GM21528 (cell line): Measurements from ENCODE around the gene CD3G.
"Not testable (repeated sequence)": the region's sequence is repeated elsewhere in the genome, so short reads cannot be mapped to it uniquely, and the experiment has no call there.

ENCODE experiments used
- ATAC-seq: cut with Tn5 transposase; IDR thresholded peaks from one replicate; pipeline ENCODE4 v1.9.1; 2021; ENCODE audit warnings: mild to moderate bottlenecking, moderate library complexity; ENCODE audit not compliant: unreplicated experiment, low FRiP score

Gene CD3G

GRCh38 chr11:118343981-118344515, at the start of gene CD3G:
CD3G (plus strand) TSS chr11:118344344; CDS start chr11:118344424, 80 bp downstream.
- ATAC-seq = no peak

DNA sequence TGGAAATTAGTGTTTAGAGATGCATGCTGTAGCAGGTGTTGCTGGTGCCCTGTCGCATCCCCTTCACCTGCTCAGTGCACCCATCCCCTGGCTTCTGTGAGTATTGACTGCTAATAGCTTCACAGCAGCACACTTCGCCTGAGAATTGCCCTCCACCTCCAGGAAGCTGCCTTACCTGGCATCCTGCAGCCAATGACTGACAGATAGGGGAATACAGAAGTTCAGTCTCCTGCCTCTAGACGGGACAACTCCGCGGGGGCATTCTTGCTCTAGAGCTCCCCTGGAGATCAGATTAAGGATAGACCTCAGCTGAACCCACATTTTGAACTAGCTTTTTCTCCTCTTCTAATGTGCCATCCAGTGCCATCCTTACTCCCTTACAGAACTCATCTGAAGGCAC, 48.9 kb upstream of the CD3G start:
- no peak for ATAC-seq

DNA sequence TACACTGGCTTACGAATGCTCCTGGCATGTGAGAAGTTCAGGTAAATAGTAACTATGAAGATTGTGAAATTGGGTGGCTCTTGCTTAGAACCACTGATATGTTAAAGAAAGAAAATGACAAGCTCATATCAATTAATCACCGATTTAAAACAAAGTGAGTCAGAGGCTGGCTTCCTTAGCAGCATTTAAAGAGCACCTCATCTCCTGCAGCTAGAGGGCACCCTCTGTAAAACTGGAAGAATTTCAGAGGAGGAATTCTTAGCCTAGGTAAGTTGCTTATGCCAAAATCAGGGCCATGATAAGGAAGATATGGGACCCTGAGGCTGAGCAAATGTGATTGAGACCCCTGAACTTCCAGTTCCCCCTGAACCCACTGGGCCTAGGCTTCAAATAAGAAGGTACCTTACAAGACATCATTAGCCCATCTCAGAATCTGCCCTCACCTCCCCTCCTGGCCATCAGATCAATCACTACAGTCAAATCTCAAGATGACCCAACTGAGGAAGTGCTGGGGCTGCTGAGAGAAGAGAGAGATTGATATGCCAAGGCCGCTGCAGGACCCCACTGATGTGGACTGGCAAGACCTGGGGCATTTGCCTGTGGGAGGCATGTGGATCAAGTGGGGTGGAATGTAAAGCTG, 48.2 kb upstream of the CD3G start:
- no peak for ATAC-seq

GRCh38 chr11:118301600-118302195, 42.4 kb upstream of the CD3G start:
- no peak for ATAC-seq

DNA sequence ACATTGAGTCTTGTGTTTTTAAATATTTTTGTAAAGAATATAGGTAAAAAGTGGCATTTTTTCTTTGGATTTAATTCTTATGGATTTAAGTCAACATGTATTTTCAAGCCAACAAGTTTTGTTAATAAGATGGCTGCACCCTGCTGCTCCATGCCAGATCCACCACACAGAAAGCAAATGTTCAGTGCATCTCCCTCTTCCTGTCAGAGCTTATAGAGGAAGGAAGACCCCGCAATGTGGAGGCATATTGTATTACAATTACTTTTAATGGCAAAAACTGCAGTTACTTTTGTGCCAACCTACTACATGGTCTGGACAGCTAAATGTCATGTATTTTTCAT, 39.9 kb upstream of the CD3G start:
- no peak for ATAC-seq

GRCh38 chr11:118304568-118305248, 39.4 kb upstream of the CD3G start, which contains the start of gene CD3E:
CD3E (plus strand) TSS chr11:118304730; CDS start chr11:118304953, 223 bp downstream.
- ATAC-seq = no peak

DNA sequence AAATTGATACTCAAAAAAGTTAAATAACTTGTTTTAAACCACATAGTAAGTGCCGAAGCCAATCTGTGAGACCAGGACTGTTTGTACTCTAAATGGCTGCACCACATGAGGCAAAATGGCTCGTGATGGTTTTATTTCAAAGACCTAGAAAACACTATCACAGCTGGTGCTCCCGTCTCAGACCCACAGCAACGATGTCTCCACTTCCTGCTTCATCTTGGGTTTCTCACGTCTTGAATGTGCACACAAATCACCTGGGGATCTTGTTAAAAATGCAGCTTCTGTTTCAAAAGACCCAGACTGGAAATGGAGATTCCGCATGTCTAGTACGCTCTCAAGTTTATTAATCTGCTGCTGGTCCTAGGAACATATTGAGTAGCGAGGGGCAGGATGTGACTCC, 38.4 kb upstream of the CD3G start:
- ATAC-seq = no peak

DNA sequence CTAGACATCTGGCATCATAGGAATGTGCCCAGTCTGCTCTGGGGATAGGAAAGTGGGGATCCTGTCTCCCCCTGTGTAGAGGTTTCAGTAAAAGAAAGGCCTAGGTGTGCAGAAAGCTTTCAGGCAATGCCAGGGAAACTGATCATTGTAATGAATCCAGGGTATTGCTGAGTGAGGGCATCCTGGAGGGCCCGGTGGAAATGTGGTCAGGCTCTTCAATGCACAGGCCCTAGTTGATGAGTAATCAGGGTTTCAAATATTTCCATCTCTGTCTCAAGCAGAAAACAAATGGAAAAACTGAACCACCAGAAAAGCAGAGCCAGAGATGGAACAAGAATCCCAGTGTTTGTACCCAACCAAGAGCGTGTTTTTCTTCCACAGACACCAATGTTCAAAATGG, 37.6 kb upstream of the CD3G start:
- ATAC-seq = no peak

- ATAC-seq = not testable (repeated sequence)
Observed at GRCh38 chr11:118308995-118309528, 35.1 kb upstream of the CD3G start.

GRCh38 chr11:118310271-118310670, 33.9 kb upstream of the CD3G start:
- ATAC-seq = no peak

- ATAC-seq = no peak
Observed at GRCh38 chr11:118310781-118311485, 33.2 kb upstream of the CD3G start.

- no peak for ATAC-seq
Observed at GRCh38 chr11:118311518-118311917, 32.6 kb upstream of the CD3G start.

DNA sequence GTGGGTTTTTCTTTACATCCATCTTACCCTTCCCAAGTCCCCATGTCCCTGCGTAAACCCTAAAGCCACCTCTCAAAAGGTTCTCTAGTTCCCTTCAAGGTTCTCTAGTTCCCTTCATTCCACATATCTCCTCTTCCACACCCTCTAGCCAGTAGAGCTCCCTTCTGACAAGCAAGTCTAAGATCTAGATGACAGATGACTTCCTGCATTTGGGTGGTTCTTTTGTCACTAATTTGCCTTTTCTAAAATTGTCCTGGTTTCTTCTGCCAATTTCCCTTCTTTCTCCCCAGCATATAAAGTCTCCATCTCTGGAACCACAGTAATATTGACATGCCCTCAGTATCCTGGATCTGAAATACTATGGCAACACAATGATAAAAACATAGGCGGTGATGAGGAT, 31.8 kb upstream of the CD3G start:
- no peak for ATAC-seq

DNA sequence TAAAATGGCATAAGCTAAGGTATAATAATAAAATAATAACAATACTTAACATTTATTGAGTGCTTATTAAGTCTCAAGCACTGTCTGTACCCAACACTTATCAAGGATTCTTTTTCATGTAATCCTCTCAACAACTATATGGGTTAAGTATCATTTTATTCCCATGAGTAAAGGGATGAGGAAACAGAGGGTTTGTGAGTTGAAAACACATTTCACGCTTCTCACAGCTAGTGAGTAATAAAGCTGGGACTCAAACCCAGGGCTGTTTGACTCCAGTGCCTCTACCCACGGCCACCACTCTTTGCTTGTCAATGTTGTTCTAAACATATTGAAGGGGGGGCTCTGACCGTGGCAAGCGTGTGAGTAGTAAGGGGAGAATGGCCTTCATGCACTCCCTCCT, 30.9 kb upstream of the CD3G start:
- ATAC-seq = no peak

DNA sequence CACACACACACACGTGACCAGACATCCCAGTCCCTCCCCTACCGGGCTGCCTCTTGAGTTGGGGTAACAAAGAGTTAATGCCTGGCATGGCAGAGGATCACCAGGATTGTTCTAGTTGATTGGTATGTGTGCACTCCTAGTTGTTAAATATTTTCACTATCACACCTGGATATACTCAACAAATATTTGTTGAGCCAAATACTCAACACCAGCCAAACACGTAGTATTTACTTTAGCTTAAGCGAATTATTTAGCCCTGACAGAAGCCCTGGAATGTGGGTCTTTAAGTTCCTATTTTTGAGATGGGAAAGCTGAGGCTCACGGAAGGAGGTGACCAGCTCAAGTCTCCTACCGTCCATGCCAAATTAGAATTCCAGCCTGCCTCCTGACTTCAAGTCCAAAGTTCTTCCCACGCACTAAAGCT, 29.1 kb upstream of the CD3G start:
- ATAC-seq = no peak

- no peak for ATAC-seq
Observed at GRCh38 chr11:118318124-118318523, 26.0 kb upstream of the CD3G start.

DNA sequence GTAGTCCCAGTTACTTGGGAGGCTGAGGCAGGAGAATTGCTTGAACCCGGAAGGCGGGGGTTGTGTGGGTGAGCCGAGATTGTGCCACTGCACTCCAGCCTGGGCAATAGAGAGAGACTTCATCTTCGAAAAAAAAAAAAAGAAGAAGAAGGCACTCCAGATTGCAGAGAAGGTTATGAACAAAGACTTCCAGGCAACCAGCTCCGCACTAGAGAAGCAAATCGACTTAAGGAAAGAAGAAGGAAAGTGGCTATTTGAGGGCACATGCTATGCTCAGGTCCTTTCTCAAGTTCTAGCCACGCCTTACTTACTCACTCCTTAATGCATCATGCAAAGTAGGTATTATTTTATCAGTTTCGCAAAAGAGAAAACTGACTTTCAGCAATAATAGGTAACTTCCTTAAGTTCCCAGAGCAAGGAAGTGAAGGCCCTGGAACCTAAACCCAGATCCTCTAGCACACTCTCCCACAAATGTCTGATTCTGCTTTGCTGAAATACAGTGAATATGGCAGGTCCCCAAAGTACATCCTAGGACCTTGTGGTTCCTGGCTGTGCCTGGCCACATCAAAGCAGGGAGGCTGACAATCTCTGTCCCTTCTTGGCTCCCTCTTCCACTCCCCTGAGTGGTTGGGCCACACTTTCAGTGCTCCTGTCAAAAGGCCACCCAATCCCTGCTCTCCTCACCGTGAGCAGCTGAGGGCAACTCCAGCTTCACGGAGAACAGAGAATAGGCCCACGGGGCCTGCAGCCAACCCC, 25.4 kb upstream of the CD3G start:
- no peak for ATAC-seq

DNA sequence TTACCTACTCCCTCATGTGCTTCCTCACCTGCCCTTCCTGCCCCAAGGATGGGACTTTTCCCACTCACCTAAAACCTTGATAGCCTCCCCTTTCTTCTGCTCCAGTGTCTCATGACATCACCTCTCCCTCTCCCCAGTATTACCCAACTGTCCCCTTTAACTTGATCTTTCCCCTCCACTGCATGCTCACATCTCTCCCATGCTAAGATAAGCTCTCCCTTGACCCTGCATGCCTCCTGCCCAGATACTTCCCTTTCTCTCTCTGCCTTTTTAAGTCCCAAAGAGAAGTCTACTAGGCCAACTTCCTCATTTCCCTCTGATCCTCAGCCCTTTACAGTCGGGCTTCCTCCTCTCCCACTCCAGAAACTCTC, 24.8 kb upstream of the CD3G start:
- ATAC-seq = no peak

- no peak for ATAC-seq
Observed at GRCh38 chr11:118320515-118320914, 23.6 kb upstream of the CD3G start.

- ATAC-seq = no peak
Observed at GRCh38 chr11:118321386-118322082, 22.6 kb upstream of the CD3G start.
